GM21381 (cell line): ENCODE results near the gene STXBP5L.
"Not testable (repeated sequence)": the region's sequence is repeated elsewhere in the genome, so short reads cannot be mapped to it uniquely, and the experiment has no call there.

Experiments
- ATAC-seq: cut with Tn5 transposase; IDR thresholded peaks from one replicate; pipeline ENCODE4 v1.9.1; 2021; ENCODE audit warnings: mild to moderate bottlenecking, moderate library complexity; ENCODE audit not compliant: unreplicated experiment

The STXBP5L gene

GRCh38 chr3:120908030-120908794 is at the start of gene STXBP5L:
TSS of gene STXBP5L (plus strand) at chr3:120908205. CDS start at chr3:120909579, 1,374 bp downstream.
- peak; percentile 99 for ATAC-seq

GRCh38 chr3:120858521-120858920 is 49.5 kb upstream of the STXBP5L start:
- ATAC-seq = no peak

- ATAC-seq = no peak
Observed at GRCh38 chr3:120864541-120864940, 43.5 kb upstream of the STXBP5L start.

- ATAC-seq = no peak
Observed at GRCh38 chr3:120875507-120875906, 32.5 kb upstream of the STXBP5L start.

GRCh38 chr3:120875989-120876388 is 32.0 kb upstream of the STXBP5L start:
- no peak for ATAC-seq

- ATAC-seq = no peak
Observed at GRCh38 chr3:120879411-120879810, 28.6 kb upstream of the STXBP5L start.

- no peak for ATAC-seq
Observed at GRCh38 chr3:120892921-120893320, 15.1 kb upstream of the STXBP5L start.

- ATAC-seq = no peak
Observed at GRCh38 chr3:120894316-120895057, 13.5 kb upstream of the STXBP5L start.

- not testable (repeated sequence) for ATAC-seq
Observed at GRCh38 chr3:120901716-120902115, 6.3 kb upstream of the STXBP5L start.

- no peak for ATAC-seq
Observed at GRCh38 chr3:120903221-120903620, 4.8 kb upstream of the STXBP5L start.

GRCh38 chr3:120907659-120908029 is 361 bp upstream of the STXBP5L start:
- ATAC-seq = peak; percentile 31

GRCh38 chr3:120908795-120909601 is 993 bp downstream of the STXBP5L start:
- no peak for ATAC-seq

- no peak for ATAC-seq
Observed at GRCh38 chr3:120909602-120909878, 1.5 kb downstream of the STXBP5L start.

- no peak for ATAC-seq
Observed at GRCh38 chr3:120926146-120926545, 18.1 kb downstream of the STXBP5L start.

GRCh38 chr3:120928991-120929390 is 21.0 kb downstream of the STXBP5L start:
- no peak for ATAC-seq

GRCh38 chr3:120931593-120931992 is 23.6 kb downstream of the STXBP5L start:
- ATAC-seq = no peak

- ATAC-seq = no peak
Observed at GRCh38 chr3:120956143-120956542, 48.1 kb downstream of the STXBP5L start.

GRCh38 chr3:120982608-120983320 is 74.8 kb downstream of the STXBP5L start:
- no peak for ATAC-seq

- ATAC-seq = no peak
Observed at GRCh38 chr3:120983321-120983665, 75.3 kb downstream of the STXBP5L start.

GRCh38 chr3:120983841-120984240 is 75.8 kb downstream of the STXBP5L start:
- no peak for ATAC-seq

GRCh38 chr3:120985242-120985641 is 77.2 kb downstream of the STXBP5L start:
- ATAC-seq = no peak
